Ovary (tissue), 3 donors: ENCODE data around the gene AOAH.

Experiments
- EP300 ChIP-seq: sonication (generic); formaldehyde crosslinking; IDR thresholded peaks from one replicate; pipeline ENCODE4 v1.6.1; 2017; ENCODE audit warnings: antibody characterized with exemption
- TF ChIP-seq, protein P1 (sequence below), 3 donors: fragments of 450-650 bp in 2 of 3; fragments of 200-600 bp in 1 of 3; IDR thresholded peaks; one replicate each; pipeline versions ENCODE4 v1.5.1 to v1.8.0; 2016 to 2022; ENCODE audit warnings: antibody characterized with exemption in 3 of 3, mild to moderate bottlenecking in 1 of 3
- donor health status: DM: no; HTN: no; CAD: no.

DNA sequence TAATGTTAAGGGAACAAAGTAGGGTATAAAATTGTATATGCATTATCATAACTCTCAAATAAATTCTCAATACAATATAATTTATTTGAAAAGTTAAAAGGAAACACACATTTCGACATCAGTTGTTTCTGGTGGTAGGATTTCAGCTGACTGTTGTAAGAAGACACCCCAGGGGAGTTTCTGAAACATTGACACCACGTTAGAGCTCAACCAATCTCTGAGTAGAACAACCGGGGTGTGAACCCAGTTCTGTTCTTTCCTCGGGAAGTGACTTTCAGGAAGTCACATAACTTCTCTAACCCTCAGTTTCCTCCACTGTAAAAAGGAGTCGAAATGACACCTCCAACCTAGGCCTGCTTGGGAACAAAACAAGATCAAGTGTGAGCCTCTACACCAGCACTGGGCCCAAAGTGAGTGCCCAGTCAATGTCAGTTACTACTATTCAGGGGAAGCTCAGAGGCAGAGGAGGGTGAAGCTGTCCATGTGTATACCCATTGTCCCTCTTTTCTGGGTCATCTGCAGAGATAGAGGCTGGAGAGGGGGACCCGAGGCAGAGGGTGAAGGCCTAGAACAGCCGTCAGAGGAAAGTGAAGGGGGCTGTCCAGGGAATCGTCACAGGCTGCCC is 67.1 kb downstream of the AOAH start:
- no peak for TF ChIP-seq EP300
- TF ChIP-seq, protein P1, sequence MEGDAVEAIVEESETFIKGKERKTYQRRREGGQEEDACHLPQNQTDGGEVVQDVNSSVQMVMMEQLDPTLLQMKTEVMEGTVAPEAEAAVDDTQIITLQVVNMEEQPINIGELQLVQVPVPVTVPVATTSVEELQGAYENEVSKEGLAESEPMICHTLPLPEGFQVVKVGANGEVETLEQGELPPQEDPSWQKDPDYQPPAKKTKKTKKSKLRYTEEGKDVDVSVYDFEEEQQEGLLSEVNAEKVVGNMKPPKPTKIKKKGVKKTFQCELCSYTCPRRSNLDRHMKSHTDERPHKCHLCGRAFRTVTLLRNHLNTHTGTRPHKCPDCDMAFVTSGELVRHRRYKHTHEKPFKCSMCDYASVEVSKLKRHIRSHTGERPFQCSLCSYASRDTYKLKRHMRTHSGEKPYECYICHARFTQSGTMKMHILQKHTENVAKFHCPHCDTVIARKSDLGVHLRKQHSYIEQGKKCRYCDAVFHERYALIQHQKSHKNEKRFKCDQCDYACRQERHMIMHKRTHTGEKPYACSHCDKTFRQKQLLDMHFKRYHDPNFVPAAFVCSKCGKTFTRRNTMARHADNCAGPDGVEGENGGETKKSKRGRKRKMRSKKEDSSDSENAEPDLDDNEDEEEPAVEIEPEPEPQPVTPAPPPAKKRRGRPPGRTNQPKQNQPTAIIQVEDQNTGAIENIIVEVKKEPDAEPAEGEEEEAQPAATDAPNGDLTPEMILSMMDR (IDR thresholded peaks at IDR 0.05): no peak
